AG20443 (cell line): ENCODE results near the gene TMEM260.
"Not testable (repeated sequence)": the region's sequence is repeated elsewhere in the genome, so short reads cannot be mapped to it uniquely, and the experiment has no call there.

ENCODE experiments used
- DNase-seq: peaks from one replicate; pipeline ENCODE4 v3.0.0; 2012; ENCODE audit warnings: low spot score, mixed read lengths

TMEM260 gene

GRCh38 chr14:56676042-56676441 lies 96.4 kb downstream of the TMEM260 start:
- DNase-seq, result no peak

- no peak for DNase-seq
These were observed 99.2 kb downstream of the TMEM260 start for GRCh38 chr14:56678838-56679237.

- no peak for DNase-seq
These were observed 106.8 kb downstream of the TMEM260 start for GRCh38 chr14:56686416-56686815.

GRCh38 chr14:56687123-56687522 lies 107.5 kb downstream of the TMEM260 start:
- DNase-seq, result no peak

GRCh38 chr14:56694609-56695008 lies 115.0 kb downstream of the TMEM260 start:
- DNase-seq, result no peak

GRCh38 chr14:56695216-56695615 lies 115.6 kb downstream of the TMEM260 start:
- DNase-seq, result not testable (repeated sequence)
